Smooth muscle cell (in vitro differentiated cells): ENCODE results near the gene MSI2. TPM values are rescaled to one million over a fixed set of nuclear protein-coding genes. Genes with fewer than 3 reads are reported as not detected.

Source experiments
- DNase-seq: peaks from one replicate; lab custom pipeline; 2025; ENCODE audit not compliant: unreplicated experiment; lab: John Stamatoyannopoulos, UW
- H2AFZ ChIP-seq: fragments of 200-600 bp; sonication (generic); 2 replicates; pipeline ENCODE4 v1.6.0; 2016; ENCODE audit warnings: antibody characterized with exemption, low read depth, mild to moderate bottlenecking
- H3F3A ChIP-seq: fragments of 200-600 bp; sonication (generic); 2 replicates; pipeline ENCODE4 v1.6.0; 2017; ENCODE audit warnings: antibody characterized with exemption, low read depth
- H3K27ac ChIP-seq: fragments of 200-600 bp; sonication (generic); 2 replicates; pipeline ENCODE4 v1.5.1; 2016; ENCODE audit warnings: low read depth, mild to moderate bottlenecking
- H3K27me3 ChIP-seq: fragments of 200-600 bp; sonication (generic); 2 replicates; pipeline ENCODE4 v1.6.1; 2016; ENCODE audit warnings: low read depth, mild to moderate bottlenecking
- H3K36me3 ChIP-seq: fragments of 200-600 bp; sonication (generic); 2 replicates; pipeline ENCODE4 v1.5.1; 2016; ENCODE audit warnings: low read depth
- H3K4me1 ChIP-seq: fragments of 200-600 bp; sonication (generic); 2 replicates; pipeline ENCODE4 v1.5.1; 2016; ENCODE audit warnings: low read depth
- H3K4me2 ChIP-seq: fragments of 200-600 bp; sonication (generic); 2 replicates; pipeline ENCODE4 v1.6.0; 2016; ENCODE audit warnings: mild to moderate bottlenecking
- H3K4me3 ChIP-seq: fragments of 200-600 bp; sonication (generic); 2 replicates; pipeline ENCODE4 v1.5.1; 2016; ENCODE audit warnings: mild to moderate bottlenecking
- H3K79me2 ChIP-seq: fragments of 200-600 bp; sonication (generic); 2 replicates; pipeline ENCODE4 v1.6.0; 2016; ENCODE audit warnings: low read depth, mild to moderate bottlenecking
- H3K9ac ChIP-seq: fragments of 200-600 bp; sonication (generic); 2 replicates; pipeline ENCODE4 v1.6.0; 2016; ENCODE audit warnings: low read depth
- H3K9me3 ChIP-seq: fragments of 200-600 bp; sonication (generic); replicated peaks from 2 replicates; pipeline ENCODE4 v1.5.1; 2016; ENCODE audit warnings: low read depth
- H4K20me1 ChIP-seq: fragments of 200-600 bp; sonication (generic); 2 replicates; pipeline ENCODE4 v1.6.0; 2016; ENCODE audit warnings: low read depth
- WGBS: methylation state at CpG from one replicate; pipeline ENCODE4 v1.1.7; 2016; ENCODE audit warnings: low lambda C conversion rate; 5-methylcytosine and 5-hydroxymethylcytosine counted together
- polyA plus RNA-seq: library from polyadenylated mRNA; unstranded; fragments of >200 nt; fragmentation: Nextera tagmentation; extraction: Ambion mirVana; gene quantifications from 2 replicates; pipeline ENCODE4 v1.2.1, GENCODE V29; 2016
- total RNA-seq: library from RNA; depleted of rRNA; stranded (reverse); fragments of >200 nt; gene quantifications from 2 replicates; pipeline ENCODE4 v1.2.3, GENCODE V29; 2014
- TF ChIP-seq, protein P1 (sequence below): fragments of 200-600 bp; sonication (generic); IDR thresholded peaks from 2 replicates; pipeline ENCODE4 v1.5.1; 2017; ENCODE audit warnings: borderline replicate concordance, mild to moderate bottlenecking, antibody characterized with exemption; ENCODE audit not compliant: insufficient read depth, poor library complexity, severe bottlenecking

The MSI2 gene
- total and polyA plus RNA-seq, 2 experiments from 2014 or later: 5.7 to 36.5 TPM

DNA sequence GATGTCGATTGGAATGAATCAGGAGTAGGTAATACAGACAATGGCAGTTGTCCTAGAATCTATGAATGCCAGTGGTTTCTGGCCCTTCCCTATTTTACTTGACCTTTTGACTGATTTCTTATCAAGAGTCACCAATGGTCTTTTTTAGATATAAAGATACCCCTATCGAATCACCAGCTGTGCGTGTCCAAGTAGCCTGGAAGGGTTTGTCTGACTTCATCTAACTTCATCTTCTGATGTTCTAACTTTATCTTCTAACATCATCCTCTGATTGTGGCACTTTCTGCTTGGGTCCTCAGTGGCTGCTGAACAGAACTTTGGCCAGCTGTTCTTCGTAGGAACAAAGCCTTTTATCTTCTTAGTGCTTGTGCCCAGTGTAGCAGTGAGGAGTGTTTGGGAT is 129.7 kb downstream of the MSI2 start:
- no peak overlapping the region for H3K27ac ChIP-seq
- H3K4me1 ChIP-seq: peaks cover 3% of the 10 kb centered on the region
- no peak overlapping the region for H2AFZ ChIP-seq
- H4K20me1 ChIP-seq: no peaks in the 10 kb centered on the region
- DNase-seq: no peak
- H3K79me2 ChIP-seq: peaks cover 20% of the 10 kb centered on the region
- H3F3A ChIP-seq: no peaks in the 10 kb centered on the region
- no peak overlapping the region for H3K4me3 ChIP-seq
- H3K27me3 ChIP-seq: no peaks in the 10 kb centered on the region
- H3K9me3 ChIP-seq: peaks cover 8% of the 10 kb centered on the region
- over 99% methylated on average over 4 of the region's 4 CpGs for WGBS
- H3K36me3 ChIP-seq: no peaks in the 10 kb centered on the region
- TF ChIP-seq, protein P1, sequence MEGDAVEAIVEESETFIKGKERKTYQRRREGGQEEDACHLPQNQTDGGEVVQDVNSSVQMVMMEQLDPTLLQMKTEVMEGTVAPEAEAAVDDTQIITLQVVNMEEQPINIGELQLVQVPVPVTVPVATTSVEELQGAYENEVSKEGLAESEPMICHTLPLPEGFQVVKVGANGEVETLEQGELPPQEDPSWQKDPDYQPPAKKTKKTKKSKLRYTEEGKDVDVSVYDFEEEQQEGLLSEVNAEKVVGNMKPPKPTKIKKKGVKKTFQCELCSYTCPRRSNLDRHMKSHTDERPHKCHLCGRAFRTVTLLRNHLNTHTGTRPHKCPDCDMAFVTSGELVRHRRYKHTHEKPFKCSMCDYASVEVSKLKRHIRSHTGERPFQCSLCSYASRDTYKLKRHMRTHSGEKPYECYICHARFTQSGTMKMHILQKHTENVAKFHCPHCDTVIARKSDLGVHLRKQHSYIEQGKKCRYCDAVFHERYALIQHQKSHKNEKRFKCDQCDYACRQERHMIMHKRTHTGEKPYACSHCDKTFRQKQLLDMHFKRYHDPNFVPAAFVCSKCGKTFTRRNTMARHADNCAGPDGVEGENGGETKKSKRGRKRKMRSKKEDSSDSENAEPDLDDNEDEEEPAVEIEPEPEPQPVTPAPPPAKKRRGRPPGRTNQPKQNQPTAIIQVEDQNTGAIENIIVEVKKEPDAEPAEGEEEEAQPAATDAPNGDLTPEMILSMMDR: no peak
- H3K4me2 ChIP-seq: no peak overlapping the region
- H3K9ac ChIP-seq: no peak overlapping the region

DNA sequence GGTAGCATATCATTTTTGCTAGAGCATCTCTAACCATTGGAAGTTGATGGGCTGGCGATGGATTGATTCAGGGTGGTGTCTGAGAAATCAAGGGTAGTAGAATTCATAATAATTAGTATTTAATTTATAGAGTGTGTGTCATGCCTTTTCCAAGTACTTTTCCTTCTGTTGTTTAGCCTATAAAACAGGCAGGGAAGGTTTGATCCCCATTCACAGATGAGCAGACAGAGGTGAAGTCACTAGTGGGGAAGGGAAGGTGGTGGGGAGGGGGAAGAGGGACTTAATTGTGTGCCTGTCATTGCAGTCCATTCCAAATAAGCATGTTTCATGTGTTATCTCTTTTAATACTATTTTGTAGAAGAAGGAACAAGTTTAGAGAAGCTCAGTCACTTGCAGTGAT is 131.3 kb downstream of the MSI2 start:
- Histone ChIP-seq H3K27ac (no peak overlapping the region), H3K79me2 (peaks cover 20% of the 10 kb centered on the region), H4K20me1 (no peaks in the 10 kb centered on the region), H3F3A (no peaks in the 10 kb centered on the region), H3K27me3 (no peaks in the 10 kb centered on the region), H3K36me3 (no peaks in the 10 kb centered on the region), H3K4me2 (no peak overlapping the region), H3K9me3 (peaks cover 8% of the 10 kb centered on the region), H3K4me3 (no peak overlapping the region), H3K9ac (no peak overlapping the region), H2AFZ (no peak overlapping the region), H3K4me1 (peaks cover 3% of the 10 kb centered on the region)
- DNase-seq: no peak
- WGBS: 100% methylated on average over 1 of the region's 1 CpG
- TF ChIP-seq, protein P1: no peak

DNA sequence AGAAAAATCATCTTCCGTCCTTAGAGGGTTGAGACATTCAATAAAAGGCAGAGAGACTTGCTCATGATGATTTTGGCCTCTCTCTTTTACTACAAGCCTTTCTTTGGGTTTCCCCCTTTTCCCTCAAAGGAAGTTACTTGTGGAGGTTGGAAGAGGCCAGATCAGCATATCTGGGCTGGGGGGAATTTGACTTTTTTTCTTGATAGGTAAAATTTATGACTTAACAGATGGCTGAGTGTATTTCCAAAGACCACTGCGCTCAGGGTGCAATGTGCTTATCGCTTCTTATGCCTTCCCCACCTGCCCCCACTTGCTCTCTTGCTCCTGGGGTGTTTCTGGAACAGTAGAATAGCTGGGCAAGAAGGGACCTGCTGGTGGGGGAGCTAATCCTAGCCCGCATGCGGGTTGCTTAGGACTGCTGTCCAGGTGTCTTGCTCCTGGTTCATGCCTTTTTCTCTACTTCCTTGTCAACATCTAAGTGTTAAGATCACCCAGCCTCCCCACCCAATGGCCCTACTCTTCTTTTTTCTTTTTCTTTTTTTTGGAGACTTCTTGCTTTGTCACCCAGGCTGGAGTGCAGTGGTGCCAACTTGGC is 131.9 kb downstream of the MSI2 start:
- TF ChIP-seq, protein P1: no peak
- DNase-seq: no peak
- Histone ChIP-seq H3K27ac (no peak overlapping the region), H3K4me3 (no peak overlapping the region), H3K4me2 (no peak overlapping the region), H3K9ac (no peak overlapping the region), H3K9me3 (peaks cover 12% of the 10 kb centered on the region), H3K79me2 (peaks cover 20% of the 10 kb centered on the region), H3K4me1 (peaks cover 3% of the 10 kb centered on the region), H4K20me1 (no peaks in the 10 kb centered on the region), H3F3A (no peaks in the 10 kb centered on the region), H3K27me3 (no peaks in the 10 kb centered on the region), H2AFZ (no peak overlapping the region), H3K36me3 (no peaks in the 10 kb centered on the region)
- 97% methylated on average over 5 of the region's 5 CpGs for WGBS

DNA sequence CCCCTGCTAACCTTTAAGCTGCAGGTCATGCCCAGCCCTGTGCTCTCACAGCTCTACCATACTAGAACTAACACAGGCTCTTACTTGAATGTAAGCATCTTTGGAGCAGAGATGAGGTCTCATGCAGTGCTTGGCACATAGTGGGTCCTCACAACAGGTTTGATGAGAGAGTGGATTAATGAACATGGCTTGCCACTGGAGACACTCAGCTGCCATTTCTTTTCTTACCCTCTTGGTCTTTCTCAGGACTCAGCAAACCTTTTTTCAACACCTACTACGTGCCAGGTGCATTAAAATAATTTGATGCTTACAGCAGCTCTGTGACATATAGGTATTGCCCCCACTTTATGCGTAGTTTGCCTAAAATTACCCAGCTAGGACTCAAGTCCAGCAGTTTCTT is 133.2 kb downstream of the MSI2 start:
- H3K4me3 ChIP-seq: no peak overlapping the region
- TF ChIP-seq, protein P1: no peak
- no peak for DNase-seq
- H3F3A ChIP-seq: no peaks in the 10 kb centered on the region
- peaks cover 25% of the 10 kb centered on the region for H3K79me2 ChIP-seq
- no peaks in the 10 kb centered on the region for H3K36me3 ChIP-seq
- no peak overlapping the region for H3K9ac ChIP-seq
- H3K4me2 ChIP-seq: no peak overlapping the region
- WGBS: 50% methylated on average over 2 of the region's 2 CpGs
- H3K27me3 ChIP-seq: no peaks in the 10 kb centered on the region
- H3K4me1 ChIP-seq: peaks cover 3% of the 10 kb centered on the region
- H2AFZ ChIP-seq: no peak overlapping the region
- H4K20me1 ChIP-seq: no peaks in the 10 kb centered on the region
- peaks cover 18% of the 10 kb centered on the region for H3K9me3 ChIP-seq
- H3K27ac ChIP-seq: no peak overlapping the region
